PC-3 (cell line): ENCODE measurements around the gene EFNB1.

Experiments
- CTCF ChIP-seq: fragments of 300-600 bp; sonication (generic); conservative IDR thresholded peaks from 2 replicates; pipeline ENCODE4 v1.5.1; 2017; ENCODE audit warnings: antibody characterized with exemption, low read depth, mild to moderate bottlenecking, low read length
- EZH2 ChIP-seq: fragments of 300-600 bp; sonication (generic); IDR thresholded peaks from one replicate; pipeline ENCODE4 v1.6.1; 2017; ENCODE audit warnings: antibody characterized with exemption, mild to moderate bottlenecking, low read length; ENCODE audit not compliant: unreplicated experiment
- EZH2phosphoT487 ChIP-seq: fragments of 300-600 bp; sonication (generic); IDR thresholded peaks from 2 replicates; pipeline ENCODE4 v1.6.1; 2018; ENCODE audit warnings: mild to moderate bottlenecking, antibody characterized with exemption, low read length, borderline replicate concordance

- TF ChIP-seq EZH2: no peak
- TF ChIP-seq CTCF: no peak
- TF ChIP-seq EZH2phosphoT487: no peak
These were observed 24.9 kb downstream of the EFNB1 start for GRCh38 chrX:68853665-68854251.
